NK-92 treated with Interleukin-12 subunit alpha and Interleukin-12 subunit beta, amount 100 ng/mL, for 24 hours (cell line): Measurements from ENCODE around the gene ANKRD11.

ENCODE experiments used
- DNase-seq: peaks from one replicate; lab custom pipeline; 2025; lab: John Stamatoyannopoulos, UW

Gene ANKRD11

DNA sequence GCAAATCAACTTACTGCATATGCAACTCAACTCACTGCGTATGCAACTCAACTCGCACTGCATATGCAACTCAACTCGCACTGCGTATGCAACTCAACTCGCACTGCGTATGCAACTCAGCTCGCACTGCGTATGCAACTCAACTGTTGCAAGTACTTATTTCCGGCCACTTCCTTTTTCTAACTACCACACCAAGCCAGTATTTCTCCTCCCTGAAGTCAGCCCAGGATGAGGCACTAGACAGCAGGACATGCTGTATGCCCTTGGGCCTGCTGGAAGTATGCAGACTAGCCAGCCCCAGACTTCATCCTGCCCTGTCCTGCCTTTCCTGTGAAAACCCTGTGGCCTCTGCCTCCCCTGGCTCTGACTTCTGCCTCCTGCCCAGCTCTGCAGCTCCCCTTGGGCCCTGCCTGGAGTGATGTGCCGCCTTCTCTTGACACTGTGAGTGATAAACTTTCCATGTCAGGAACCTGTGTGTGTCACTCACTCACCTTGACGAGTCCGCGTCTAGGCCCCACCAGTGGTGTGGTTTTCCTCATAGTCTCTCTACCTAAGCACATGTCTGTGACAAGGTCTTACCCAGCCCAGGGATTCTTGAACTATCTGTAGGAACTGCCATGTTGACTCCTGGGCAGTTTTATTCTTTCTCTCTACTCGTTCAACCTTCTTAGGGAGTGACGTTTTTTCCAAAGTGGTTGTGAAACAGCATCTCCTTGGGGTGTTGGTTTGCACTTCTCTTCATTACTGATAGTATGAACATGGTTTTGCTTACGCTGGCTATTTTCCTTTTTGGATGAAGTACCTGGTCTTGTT is 256.5 kb downstream of the ANKRD11 start:
- no peak for DNase-seq

DNA sequence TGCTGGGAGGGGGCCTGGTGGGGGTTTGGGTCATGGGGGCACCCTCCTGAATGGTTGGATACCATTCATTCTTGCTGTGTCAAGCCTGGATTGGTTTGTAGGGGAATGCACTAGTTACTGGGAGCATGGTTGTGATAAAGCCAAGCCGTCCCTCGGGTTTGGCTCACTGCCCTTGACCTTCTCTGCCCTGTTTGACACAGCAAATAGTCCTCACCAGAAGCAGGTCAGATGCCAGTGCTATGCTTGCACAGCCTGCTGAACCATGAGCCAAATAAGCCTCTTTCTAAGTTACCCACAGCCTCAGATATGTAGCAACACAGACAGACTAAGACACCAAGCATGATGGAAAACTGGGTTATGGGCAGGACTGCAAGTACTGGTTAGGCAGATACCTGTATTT is 258.3 kb downstream of the ANKRD11 start:
- DNase-seq: no peak

DNA sequence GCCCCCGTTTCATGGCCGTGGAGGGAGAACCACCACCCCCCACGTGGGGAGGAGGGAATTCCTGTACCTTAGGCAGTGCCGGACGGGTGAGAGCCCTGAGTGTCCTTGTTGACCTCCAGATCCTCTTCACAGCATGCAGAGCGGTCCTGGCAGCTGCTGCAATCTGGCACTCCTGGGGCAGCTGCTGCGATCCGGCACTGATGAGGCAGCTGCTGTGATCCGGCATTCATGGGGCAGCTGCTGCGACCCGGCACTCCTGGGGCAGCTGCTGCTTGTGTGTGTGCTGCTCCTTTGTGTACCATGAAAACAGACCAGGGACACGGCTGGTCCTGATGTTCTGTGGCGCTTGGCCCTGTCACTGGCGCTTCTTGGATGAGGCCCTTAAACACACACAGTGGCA is 260.1 kb downstream of the ANKRD11 start:
- DNase-seq: no peak

DNA sequence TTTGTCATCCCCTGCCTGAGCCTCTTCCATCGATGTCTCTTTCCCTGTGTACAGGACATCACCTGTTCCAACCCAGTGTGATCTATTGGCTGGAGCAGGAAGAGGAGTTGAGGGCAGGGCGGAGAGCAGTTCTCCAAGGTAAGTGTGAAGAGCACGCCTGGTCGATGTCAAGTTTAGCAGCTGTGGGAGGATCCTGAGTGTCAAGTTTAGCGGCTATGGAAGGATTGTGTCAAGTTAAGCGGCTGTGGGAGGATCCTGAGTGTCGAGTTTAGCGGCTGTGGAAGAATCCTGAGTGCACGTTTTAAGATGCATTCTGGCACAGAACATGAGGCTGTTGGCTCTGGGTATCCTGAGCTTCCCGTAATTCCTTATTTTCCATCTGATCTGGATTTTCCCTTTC is 265.7 kb downstream of the ANKRD11 start:
- DNase-seq: no peak

DNA sequence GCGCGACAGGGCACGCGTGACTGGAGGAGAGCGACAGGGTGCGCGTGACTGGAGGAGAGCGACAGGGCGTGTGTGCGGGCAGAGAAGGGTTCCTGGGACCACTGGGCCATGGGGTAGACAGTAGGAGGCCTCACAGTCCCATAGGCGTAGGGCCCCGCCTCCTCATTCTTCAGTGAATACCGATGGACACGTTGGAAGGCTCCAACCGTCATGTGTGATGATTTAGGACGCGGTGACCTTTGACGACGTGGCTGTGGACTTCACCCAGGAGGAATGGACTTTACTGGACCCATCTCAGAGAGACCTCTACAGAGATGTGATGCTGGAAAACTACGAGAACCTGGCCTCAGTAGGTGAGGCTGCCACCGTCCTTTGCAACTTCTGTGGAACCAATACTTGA is 267.4 kb downstream of the ANKRD11 start:
- DNase-seq: no peak

DNA sequence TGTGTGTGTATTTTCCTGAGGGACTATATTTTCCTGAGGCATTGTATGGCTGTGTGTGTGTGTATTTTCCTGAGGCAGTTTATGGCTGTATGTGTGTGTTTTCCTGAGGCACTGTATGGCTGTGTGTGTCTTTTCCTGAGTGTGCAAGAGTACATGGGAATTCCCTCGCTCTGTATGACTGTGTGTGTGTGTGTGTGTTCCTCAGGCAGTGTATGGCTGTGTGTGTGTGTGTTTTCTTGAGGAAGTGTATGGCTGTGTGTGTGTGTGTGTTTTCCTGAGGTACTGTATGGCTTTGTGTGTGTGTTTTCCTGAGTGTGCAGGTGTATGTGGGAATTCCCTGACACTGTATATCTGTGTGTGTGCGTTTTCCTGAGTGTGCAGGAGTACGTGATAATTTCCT is 268.8 kb downstream of the ANKRD11 start:
- no peak for DNase-seq

DNA sequence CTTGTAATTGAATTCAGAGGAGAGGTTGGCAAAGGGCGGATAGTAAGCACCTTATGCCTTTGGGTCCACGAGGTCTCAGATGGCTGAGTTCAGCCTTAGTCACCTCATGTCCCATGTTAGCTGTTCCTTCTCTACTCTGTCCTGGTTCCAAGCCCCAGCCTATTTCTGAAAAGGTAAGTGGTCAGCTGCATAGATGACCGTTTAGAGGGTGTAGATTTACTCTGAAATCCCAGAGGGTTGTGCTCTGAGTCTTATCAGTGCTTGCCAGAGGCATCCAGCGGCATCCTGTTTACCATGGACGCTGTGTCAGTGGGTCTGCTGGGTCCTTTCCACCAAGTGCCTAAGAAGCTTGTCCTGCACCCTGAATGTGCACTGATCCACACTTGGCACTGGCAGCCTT is 271.0 kb downstream of the ANKRD11 start:
- DNase-seq: no peak
